ENCODE data around the gene MNDA. TPM values are rescaled to one million over a fixed set of nuclear protein-coding genes. Genes with fewer than 3 reads are reported as not detected.

Gene MNDA
- total and polyA plus RNA-seq, 2 of the 8 experiments (the other 6 are each of a cell fraction or from before 2014, with no cell fraction given) = not detected

GRCh38 chr1:158813164-158813563, 18.0 kb upstream of the MNDA start:
- H2BK5ac ChIP-seq (ENCODE audit: low read depth, low read length) = no peak overlapping the region
- no peak overlapping the region for H4K91ac ChIP-seq (replicated peaks; ENCODE audit: insufficient read length, low read length)
- H4K5ac ChIP-seq (ENCODE audit: insufficient read length, low read depth, low read length) = no peak overlapping the region
- no peak overlapping the region for H3K14ac ChIP-seq (ENCODE audit: insufficient read length)
- TF ChIP-seq BRCA1 (IDR thresholded peaks at IDR 0.05; ENCODE audit: low read depth, low read length) = no peak
- no peak for TF ChIP-seq BCL11A (IDR thresholded peaks at IDR 0.05; ENCODE audit: low read depth in 2 of 2, low read length in 2 of 2)
- TF ChIP-seq JUND (IDR thresholded peaks at IDR 0.05; ENCODE audit: low read length) = no peak
- no peak for TF ChIP-seq GABPA (IDR thresholded peaks at IDR 0.05; ENCODE audit: borderline replicate concordance, insufficient read depth, low read length)
- no peak for TF ChIP-seq FOSL1 (IDR thresholded peaks at IDR 0.05; ENCODE audit: insufficient read depth, low read depth, low read length)
- no peak for TF ChIP-seq POLR2A (IDR thresholded peaks at IDR 0.05; ENCODE audit: control extremely low read depth in 1 of 2, low read depth in 2 of 2, low read length in 2 of 2)
- TF ChIP-seq CTCF (IDR thresholded peaks at IDR 0.05; ENCODE audit: control extremely low read depth in 1 of 3, insufficient read depth in 1 of 3, low read depth in 1 of 3, low read length in 3 of 3) = no peak
- TF ChIP-seq SIN3A (conservative IDR thresholded peaks at IDR 0.05 in 1 of 2, IDR thresholded peaks at IDR 0.05 in 1 of 2; ENCODE audit: low read depth in 1 of 2, low read length in 2 of 2) = no peak
- TF ChIP-seq CHD2 (IDR thresholded peaks at IDR 0.05; ENCODE audit: low read length) = no peak
- no peak for TF ChIP-seq KDM4A (IDR thresholded peaks at IDR 0.05; ENCODE audit: low read depth, low read length, severe bottlenecking)
- no peaks in the 10 kb centered on the region for H3K9me3 ChIP-seq (ENCODE audit: insufficient read depth in 2 of 2, low read depth in 1 of 2, low read length in 1 of 2)
- CTCF ChIA-PET (ENCODE audit: partially characterized antibody) = no interaction called here
- H3K18ac ChIP-seq (ENCODE audit: extremely low read depth, low read length) = no peak overlapping the region
- no peaks in the 10 kb centered on the region for H3K79me2 ChIP-seq (ENCODE audit: control insufficient read depth in 1 of 2, insufficient read depth in 2 of 2, low read length in 2 of 2)
- H3K27ac ChIP-seq (ENCODE audit: low read depth, low read length) = no peak overlapping the region
- no peak overlapping the region for H3K4me2 ChIP-seq (ENCODE audit: insufficient read depth in 1 of 2, low read depth in 2 of 2, low read length in 2 of 2)
- no peaks in the 10 kb centered on the region for H3K4me1 ChIP-seq (replicated peaks in 1 of 4; ENCODE audit: control insufficient read depth in 3 of 4, insufficient read depth in 4 of 4, low read length in 3 of 4)
- H3K23me2 ChIP-seq (ENCODE audit: low read depth, low read length) = no peaks in the 10 kb centered on the region
- no peak overlapping the region for H2BK20ac ChIP-seq (ENCODE audit: low read length)
- H3K23ac ChIP-seq (ENCODE audit: insufficient read length) = no peak overlapping the region
- no peak overlapping the region for H2AFZ ChIP-seq (ENCODE audit: low read length)
- no peaks in the 10 kb centered on the region for H3K79me1 ChIP-seq (ENCODE audit: low read depth, low read length)
- no peak overlapping the region for H3K56ac ChIP-seq (replicated peaks; ENCODE audit: insufficient read length, low read depth, low read length)
- H2AK5ac ChIP-seq (ENCODE audit: low read depth, low read length) = no peak overlapping the region
- H3K36me3 ChIP-seq (ENCODE audit: control insufficient read depth in 2 of 4, insufficient read depth in 4 of 4, low read length in 3 of 4) = no peaks in the 10 kb centered on the region
- POLR2A ChIA-PET (ENCODE audit: partially characterized antibody) = no interaction called here
- H3K9ac ChIP-seq (replicated peaks in 1 of 4; ENCODE audit: extremely low read depth in 1 of 4, low read depth in 3 of 4, low read length in 3 of 4) = no peak overlapping the region
- no peaks in the 10 kb centered on the region for H3K27me3 ChIP-seq (replicated peaks in 1 of 4; ENCODE audit: control insufficient read depth in 3 of 4, extremely low read depth in 1 of 4, insufficient read depth in 3 of 4, low read length in 3 of 4)
- H2BK12ac ChIP-seq (ENCODE audit: low read depth, low read length) = no peak overlapping the region
- no peak for DNase-seq (ENCODE audit: low read depth in 1 of 2, low spot score in 2 of 2)
- H2BK120ac ChIP-seq (replicated peaks; ENCODE audit: low read depth, low read length) = no peak overlapping the region
- FAIRE-seq = no peak
- H3K4me3 ChIP-seq (ENCODE audit: extremely low read depth in 1 of 4, insufficient read depth in 2 of 4, low read depth in 3 of 4, low read length in 4 of 4) = no peak overlapping the region
- no peak overlapping the region for H2BK15ac ChIP-seq (ENCODE audit: low read length)
- H4K20me1 ChIP-seq (replicated peaks in 1 of 2; ENCODE audit: control insufficient read depth in 1 of 2, insufficient read depth in 2 of 2, low read length in 2 of 2) = no peaks in the 10 kb centered on the region
- 90% methylated on average over 3 of the region's 3 CpGs; no CpG with 5 or more reads in 1 of the 2 experiments for WGBS, 2 experiments (ENCODE audit: extremely low coverage in 1 of 2, insufficient coverage in 1 of 2, insufficient read length in 1 of 2, insufficient replicate concordance in 2 of 2, low coverage in 1 of 2, low lambda C conversion rate in 2 of 2, missing lambda C conversion rate in 1 of 2)
- no peak overlapping the region for H4K8ac ChIP-seq (ENCODE audit: extremely low read depth, insufficient read depth, low read length)
- H3K4ac ChIP-seq (replicated peaks; ENCODE audit: insufficient read length, low read depth, low read length) = no peak overlapping the region
